HG02759 (cell line): ENCODE measurements around the gene SPDYE16.
"Not testable (repeated sequence)": the region's sequence is repeated elsewhere in the genome, so short reads cannot be mapped to it uniquely, and the experiment has no call there.

Experiments
- ATAC-seq: cut with Tn5 transposase; IDR thresholded peaks from one replicate; pipeline ENCODE4 v1.9.1; 2021; ENCODE audit warnings: mild to moderate bottlenecking, moderate library complexity; ENCODE audit not compliant: unreplicated experiment

SPDYE16 gene

DNA sequence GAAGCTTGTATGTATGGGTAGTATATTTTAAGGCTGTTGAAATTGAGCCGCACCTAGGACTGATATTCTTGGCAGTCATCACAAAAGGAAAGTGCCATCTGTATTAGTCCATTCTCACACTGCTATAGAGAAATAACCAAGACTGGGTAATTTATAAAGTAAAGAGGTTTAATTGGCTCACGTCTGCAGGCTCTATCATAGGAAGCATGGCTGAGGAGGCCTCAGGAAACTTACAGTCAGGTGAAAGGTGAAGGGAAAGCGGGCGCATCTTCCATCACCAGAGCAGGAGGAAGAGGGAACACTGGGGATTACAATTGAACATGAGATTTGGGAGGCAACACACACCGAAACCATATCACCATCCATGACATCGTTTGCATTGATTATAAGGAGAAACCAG is 8.9 kb upstream of the SPDYE16 start:
- ATAC-seq, result not testable (repeated sequence)

GRCh38 chr7:76549855-76550248 is 6.8 kb upstream of the SPDYE16 start:
- not testable (repeated sequence) for ATAC-seq

- ATAC-seq, result peak; percentile 99
Measured at GRCh38 chr7:76549025-76549854, 6.1 kb upstream of the SPDYE16 start.

DNA sequence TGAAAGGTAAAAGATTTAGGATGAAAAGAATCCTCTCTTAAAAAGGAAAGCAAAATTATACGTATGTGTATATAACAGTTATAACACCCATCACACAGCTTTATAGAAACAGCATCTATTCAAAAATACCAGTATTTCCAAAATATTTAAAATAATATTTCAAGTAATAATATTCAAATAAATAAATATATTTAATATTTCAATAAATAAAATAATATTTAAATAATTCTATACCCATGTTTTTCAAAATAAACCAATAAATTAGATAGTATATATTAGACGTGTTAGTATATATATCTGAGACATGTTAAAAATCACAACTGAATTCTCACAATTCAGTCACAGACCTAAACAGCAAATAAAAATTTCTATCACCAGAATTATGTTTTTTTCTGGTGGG is 11.5 kb downstream of the SPDYE16 start:
- not testable (repeated sequence) for ATAC-seq

- not testable (repeated sequence) for ATAC-seq
Measured at GRCh38 chr7:76526183-76526582, 16.9 kb downstream of the SPDYE16 start.

- ATAC-seq, result not testable (repeated sequence)
Measured at GRCh38 chr7:76516932-76517331, 26.2 kb downstream of the SPDYE16 start.

- no peak for ATAC-seq
Measured at GRCh38 chr7:76515999-76516443, 27.1 kb downstream of the SPDYE16 start.

DNA sequence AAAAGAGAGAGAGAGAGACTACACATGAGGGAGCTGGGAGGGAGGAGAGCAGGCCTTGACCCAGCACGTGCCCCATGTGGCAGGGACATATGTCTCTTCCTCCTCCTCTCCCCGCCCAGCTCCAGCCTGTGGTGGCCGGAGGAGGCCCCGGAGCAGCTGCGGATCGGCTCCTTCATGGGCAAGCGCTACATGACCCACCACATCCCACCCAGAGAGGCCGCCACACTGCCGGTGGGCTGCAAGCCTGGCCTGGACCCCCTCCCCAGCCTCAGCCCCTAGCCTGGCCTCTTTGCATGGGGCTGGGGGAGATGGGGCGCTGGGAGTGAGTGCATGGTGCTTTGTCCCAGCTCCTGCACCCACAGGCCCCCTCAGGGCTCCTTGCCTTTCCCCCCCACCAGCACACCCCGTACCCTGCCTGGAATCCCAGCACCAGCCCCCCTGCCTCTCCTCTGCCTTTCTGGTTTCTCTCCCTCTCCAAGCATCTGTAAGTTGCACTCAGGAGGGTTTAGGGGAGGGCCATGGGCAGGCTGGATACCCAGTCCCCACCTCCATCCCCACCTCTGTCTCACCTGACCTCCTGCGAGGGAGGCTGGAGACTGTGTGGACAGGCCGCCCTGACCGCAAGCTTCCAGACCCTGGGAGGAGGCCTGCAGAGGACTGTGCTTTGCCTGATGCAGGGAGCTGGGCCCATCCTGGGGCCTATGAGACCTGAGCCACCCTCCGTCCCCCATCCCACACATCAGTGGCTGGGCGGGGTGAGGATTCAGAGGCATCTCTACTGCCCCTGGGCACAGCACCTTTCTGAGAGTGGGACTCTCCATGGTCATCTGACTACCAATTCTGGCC is 27.9 kb downstream of the SPDYE16 start:
- ATAC-seq, result no peak

DNA sequence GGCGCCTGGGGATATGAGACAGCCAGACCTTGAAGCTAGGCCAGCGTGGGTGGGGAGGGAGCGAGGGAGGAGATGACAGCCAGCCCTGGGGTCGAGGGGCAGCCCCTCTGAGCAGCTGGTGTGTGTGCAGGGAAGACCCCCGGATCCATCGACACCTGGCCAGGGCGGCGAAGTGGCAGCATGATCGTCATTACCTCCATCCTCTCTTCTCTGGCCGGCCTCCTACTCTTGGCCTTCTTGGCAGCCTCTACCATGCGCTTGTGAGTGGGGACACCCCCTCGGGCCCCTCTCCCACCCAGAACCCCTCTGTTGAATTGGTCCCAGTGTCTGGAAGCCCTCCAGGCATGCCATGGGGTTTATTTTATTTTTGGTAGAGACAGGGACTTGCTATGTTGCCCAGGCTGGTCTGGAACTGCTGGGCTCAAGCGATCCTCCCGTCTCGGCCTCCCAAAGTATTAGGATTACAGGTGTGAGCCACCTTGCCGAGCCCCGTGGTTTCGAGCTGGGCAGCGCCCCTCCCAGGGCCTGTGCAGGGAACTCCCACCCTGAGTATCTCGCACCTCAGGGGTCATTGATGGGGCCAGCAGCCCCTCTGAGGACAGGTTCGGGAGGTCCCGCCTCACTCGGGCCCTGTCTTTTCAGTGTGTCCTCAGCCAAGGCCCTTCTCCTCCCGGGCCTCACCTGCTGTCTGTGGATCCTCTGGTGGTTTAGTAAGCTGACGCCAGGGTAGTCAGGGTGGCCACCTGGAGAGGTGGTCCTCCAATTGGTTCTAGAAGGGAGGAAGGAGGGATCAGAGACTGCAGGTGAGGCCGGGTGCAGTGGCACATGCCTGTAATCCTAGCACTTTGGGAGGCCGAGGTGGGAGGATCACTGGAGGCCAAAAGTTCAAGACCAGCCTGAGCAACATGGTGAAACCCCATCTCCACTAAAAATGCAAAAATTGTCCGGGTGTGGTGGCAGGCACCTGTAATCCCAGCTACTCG is 29.0 kb downstream of the SPDYE16 start:
- ATAC-seq, result no peak

- no peak for ATAC-seq
Measured at GRCh38 chr7:76512941-76513816, 29.9 kb downstream of the SPDYE16 start.

GRCh38 chr7:76511911-76512885 is 30.9 kb downstream of the SPDYE16 start:
- ATAC-seq, result not testable (repeated sequence)

DNA sequence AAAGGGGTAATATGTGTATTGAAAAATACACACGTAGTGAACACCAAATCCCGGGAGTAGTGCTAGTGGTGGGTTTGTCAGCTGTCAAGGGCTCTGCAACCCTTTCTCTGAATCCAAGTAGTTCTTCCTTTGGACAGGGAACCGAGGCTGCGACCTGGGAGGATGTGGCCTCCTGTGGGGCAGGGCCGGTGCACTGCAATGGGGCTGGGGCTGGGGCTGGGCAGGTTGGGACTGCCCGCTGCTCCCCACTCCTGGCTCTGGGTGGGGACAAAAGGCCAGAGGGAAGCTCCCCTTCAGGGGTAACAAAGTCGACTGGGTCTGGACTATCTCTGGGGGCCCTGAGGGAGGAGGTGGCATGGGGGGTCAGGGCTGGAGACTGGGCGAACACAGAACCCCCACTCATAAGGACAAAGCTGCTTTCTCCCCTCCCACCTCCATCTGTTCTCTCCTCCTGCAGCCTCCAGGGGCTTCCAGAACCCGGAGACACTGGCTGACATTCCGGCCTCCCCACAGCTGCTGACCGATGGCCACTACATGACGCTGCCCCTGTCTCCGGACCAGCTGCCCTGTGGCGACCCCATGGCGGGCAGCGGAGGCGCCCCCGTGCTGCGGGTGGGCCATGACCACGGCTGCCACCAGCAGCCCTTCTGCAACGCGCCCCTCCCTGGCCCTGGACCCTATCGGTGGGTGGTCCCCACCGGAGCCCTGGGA is 31.7 kb downstream of the SPDYE16 start:
- not testable (repeated sequence) for ATAC-seq

GRCh38 chr7:76509931-76510877 is 32.9 kb downstream of the SPDYE16 start, which contains the start of gene UPK3B:
Gene UPK3B (plus strand): TSS chr7:76510552. CDS start chr7:76510653, 101 bp downstream.
- ATAC-seq, result no peak

DNA sequence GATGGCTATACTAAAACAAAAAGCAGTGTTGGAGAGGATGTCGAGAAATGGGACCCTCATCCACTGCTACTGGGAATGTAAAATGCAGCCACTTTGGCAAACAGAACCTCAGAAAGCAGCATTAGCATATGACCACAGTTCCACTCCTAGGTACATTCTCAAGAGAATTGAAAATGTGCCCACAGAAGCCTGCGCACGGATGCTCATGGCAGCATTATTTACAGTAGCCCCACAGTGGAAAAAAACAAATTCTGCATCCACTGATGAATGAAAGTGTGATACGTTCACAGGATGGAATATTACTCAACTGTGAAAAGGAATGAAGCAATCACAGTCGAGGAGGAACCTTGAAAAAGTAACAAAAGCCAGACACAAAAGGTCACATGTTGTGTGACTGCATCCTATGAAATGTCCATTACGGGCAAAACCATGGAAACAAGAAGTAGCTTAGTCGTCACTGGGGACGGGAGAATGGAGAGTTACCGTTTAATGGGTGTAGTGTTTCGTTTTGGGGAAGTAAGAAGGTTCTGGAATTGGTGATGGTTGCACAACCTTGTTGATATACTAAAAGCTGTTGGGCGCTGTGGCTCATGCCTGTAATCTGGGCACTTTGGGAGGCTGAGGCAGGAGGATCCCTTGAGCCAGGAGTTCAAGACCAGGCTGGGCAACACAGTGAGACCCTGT is 35.2 kb downstream of the SPDYE16 start:
- ATAC-seq, result no peak

- not testable (repeated sequence) for ATAC-seq
Measured at GRCh38 chr7:76506643-76507042, 36.5 kb downstream of the SPDYE16 start.

DNA sequence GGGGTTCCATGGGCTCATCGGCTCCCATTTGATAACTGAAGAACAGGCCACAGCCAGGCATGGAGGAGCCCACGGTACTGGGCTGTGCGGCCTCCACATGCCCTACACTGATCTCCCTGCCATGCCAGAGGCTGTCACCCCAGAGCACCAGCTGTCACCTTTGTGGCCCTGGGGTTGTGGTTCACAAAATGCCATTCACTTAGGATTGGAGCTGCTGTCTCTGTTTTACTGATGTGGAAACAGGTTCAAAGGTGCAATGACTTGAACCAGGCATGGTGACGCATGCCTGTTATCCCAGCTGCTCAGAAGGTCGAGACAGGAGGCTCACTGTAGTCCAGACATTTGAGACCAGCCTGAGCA is 37.0 kb downstream of the SPDYE16 start:
- ATAC-seq, result no peak
